DND-41 (cell line): Measurements from ENCODE around the gene ZMYM4.
A peak's percentile ranks its signal among the peaks of the same experiment; 100 is the strongest.

ENCODE experiments used
- ATAC-seq: fragments of 200-7000 bp; cut with Tn5 transposase; 3 replicates; pipeline ENCODE4 v1.9.1; 2021; ENCODE audit warnings: low read depth; ENCODE audit not compliant: insufficient read depth
- DNase-seq: peaks from one replicate; pipeline ENCODE4 v3.0.0-alpha.2; 2020
- H2AFZ ChIP-seq: 2 replicates; pipeline ENCODE4 v1.6.0; 2012; ENCODE audit warnings: low read depth, low read length
- H3K27ac ChIP-seq: 2 replicates; pipeline ENCODE4 v1.5.1; 2012; ENCODE audit warnings: low read length, inconsistent platforms
- H3K27me3 ChIP-seq: fragments of 200-600 bp; sonication (generic); 2 replicates; pipeline ENCODE4 v1.6.0; 2012; ENCODE audit warnings: low read length, mild to moderate bottlenecking, inconsistent platforms; ENCODE audit not compliant: insufficient read depth, poor library complexity
- H3K36me3 ChIP-seq: 2 replicates; pipeline ENCODE4 v1.5.1; 2012; ENCODE audit warnings: low read length, inconsistent platforms; ENCODE audit not compliant: insufficient read depth
- H3K4me1 ChIP-seq: 2 replicates; pipeline ENCODE4 v1.5.1; 2012; ENCODE audit warnings: mild to moderate bottlenecking, low read length; ENCODE audit not compliant: insufficient read depth
- H3K4me2 ChIP-seq: 2 replicates; pipeline ENCODE4 v1.6.0; 2012; ENCODE audit warnings: mild to moderate bottlenecking, moderate library complexity, low read length, inconsistent platforms; ENCODE audit not compliant: insufficient read depth
- H3K4me3 ChIP-seq, 2 experiments: fragments of 200-600 bp in 1 of 2; shearing (Covaris generic) in 1 of 2; 2 replicates each; pipeline ENCODE4 v1.5.1; 2012 to 2016; ENCODE audit warnings: inconsistent platforms in 2 of 2, low read length in 2 of 2, mild to moderate bottlenecking in 2 of 2, low read depth in 1 of 2, moderate library complexity in 1 of 2
- H3K79me2 ChIP-seq: 2 replicates; pipeline ENCODE4 v1.6.0; 2012; ENCODE audit warnings: low read length, inconsistent platforms; ENCODE audit not compliant: insufficient read depth
- H3K9ac ChIP-seq: 2 replicates; pipeline ENCODE4 v1.6.0; 2012; ENCODE audit warnings: low read depth, mild to moderate bottlenecking, inconsistent platforms, low read length, moderate library complexity
- H3K9me3 ChIP-seq: 2 replicates; pipeline ENCODE4 v1.5.1; 2012; ENCODE audit warnings: low read length, moderate library complexity, mild to moderate bottlenecking, inconsistent platforms; ENCODE audit not compliant: insufficient read depth, severe bottlenecking
- H4K20me1 ChIP-seq: 2 replicates; pipeline ENCODE4 v1.6.0; 2012; ENCODE audit warnings: low read length; ENCODE audit not compliant: insufficient read depth
- EZH2 ChIP-seq: IDR thresholded peaks from 3 replicates; pipeline ENCODE4 v1.6.1; 2012; ENCODE audit warnings: borderline replicate concordance, low read depth, mild to moderate bottlenecking, moderate library complexity, low read length, inconsistent platforms; ENCODE audit not compliant: severe bottlenecking
- TF ChIP-seq, protein P1 (sequence below): IDR thresholded peaks from 2 replicates; pipeline ENCODE4 v1.5.1; 2012; ENCODE audit warnings: borderline replicate concordance, low read length, moderate library complexity, mild to moderate bottlenecking; ENCODE audit not compliant: poor library complexity, severe bottlenecking; ENCODE audit errors: extremely low read depth

The ZMYM4 gene

DNA sequence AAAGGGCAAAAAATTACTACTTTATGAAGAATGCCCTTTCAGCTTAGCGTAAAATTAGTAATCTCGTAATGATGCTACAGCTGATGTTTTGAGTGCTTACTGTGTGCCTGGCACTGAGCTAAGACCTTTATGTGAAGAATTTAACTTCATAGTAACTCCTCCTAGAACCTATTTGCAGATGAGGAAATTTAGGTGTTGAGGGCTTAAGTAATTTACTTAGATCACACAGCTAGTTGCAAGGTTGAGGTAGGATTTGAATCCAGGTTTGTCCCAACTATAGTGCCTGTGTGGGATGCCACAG is 1.4 kb downstream of the ZMYM4 start:
- Histone ChIP-seq H3K27me3 (no peaks in the 10 kb centered on the region), H3K9ac (peak overlapping the region; percentile 94), H2AFZ (no peak overlapping the region), H3K4me2 (peak overlapping the region; percentile 99), H3K27ac (peak overlapping the region; percentile 79), H3K79me2 (peaks cover 69% of the 10 kb centered on the region), H3K4me3 (peak overlapping the region; percentile 82 to 93; a peak in 3 of 4 replicates), H4K20me1 (peaks cover 19% of the 10 kb centered on the region; the same call in 1 of the 2 replicates), H3K9me3 (no peaks in the 10 kb centered on the region), H3K4me1 (peaks cover 40% of the 10 kb centered on the region), H3K36me3 (peaks cover 6% of the 10 kb centered on the region)
- ATAC-seq (no peak), DNase-seq (no peak)
- TF ChIP-seq, protein P1, sequence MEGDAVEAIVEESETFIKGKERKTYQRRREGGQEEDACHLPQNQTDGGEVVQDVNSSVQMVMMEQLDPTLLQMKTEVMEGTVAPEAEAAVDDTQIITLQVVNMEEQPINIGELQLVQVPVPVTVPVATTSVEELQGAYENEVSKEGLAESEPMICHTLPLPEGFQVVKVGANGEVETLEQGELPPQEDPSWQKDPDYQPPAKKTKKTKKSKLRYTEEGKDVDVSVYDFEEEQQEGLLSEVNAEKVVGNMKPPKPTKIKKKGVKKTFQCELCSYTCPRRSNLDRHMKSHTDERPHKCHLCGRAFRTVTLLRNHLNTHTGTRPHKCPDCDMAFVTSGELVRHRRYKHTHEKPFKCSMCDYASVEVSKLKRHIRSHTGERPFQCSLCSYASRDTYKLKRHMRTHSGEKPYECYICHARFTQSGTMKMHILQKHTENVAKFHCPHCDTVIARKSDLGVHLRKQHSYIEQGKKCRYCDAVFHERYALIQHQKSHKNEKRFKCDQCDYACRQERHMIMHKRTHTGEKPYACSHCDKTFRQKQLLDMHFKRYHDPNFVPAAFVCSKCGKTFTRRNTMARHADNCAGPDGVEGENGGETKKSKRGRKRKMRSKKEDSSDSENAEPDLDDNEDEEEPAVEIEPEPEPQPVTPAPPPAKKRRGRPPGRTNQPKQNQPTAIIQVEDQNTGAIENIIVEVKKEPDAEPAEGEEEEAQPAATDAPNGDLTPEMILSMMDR = no peak
- TF ChIP-seq EZH2 = no peak

DNA sequence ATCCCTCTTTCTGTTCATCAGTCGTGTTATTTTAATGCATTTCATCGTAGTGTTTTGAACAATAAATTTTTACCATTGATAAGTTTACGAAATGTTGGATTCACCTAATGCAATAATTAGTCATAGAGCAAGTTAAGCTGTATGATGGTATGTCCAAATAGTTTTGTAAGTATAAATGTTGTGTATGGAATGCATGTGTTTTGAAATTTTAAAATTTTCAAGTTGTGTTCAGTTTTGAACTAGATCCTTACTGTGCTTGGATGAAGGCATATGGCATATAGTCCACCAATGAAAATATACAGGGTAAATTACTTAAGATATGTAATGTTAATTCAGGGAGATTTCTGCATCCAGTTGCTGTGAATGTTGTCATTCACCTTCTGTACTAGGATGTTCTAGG is 2.3 kb downstream of the ZMYM4 start:
- Histone ChIP-seq H4K20me1 (peaks cover 19% of the 10 kb centered on the region; the same call in 1 of the 2 replicates), H3K9ac (peak overlapping the region; percentile 94), H3K9me3 (no peaks in the 10 kb centered on the region), H3K27me3 (no peaks in the 10 kb centered on the region), H3K4me1 (peaks cover 40% of the 10 kb centered on the region), H3K36me3 (peaks cover 6% of the 10 kb centered on the region), H3K4me3 (peak overlapping the region in 1 of 2 experiments; percentile 82; a peak in 1 of 4 replicates), H3K27ac (no peak overlapping the region), H3K79me2 (peaks cover 78% of the 10 kb centered on the region), H2AFZ (no peak overlapping the region), H3K4me2 (peak overlapping the region; percentile 99; the same call in 1 of the 2 replicates)
- ATAC-seq = no peak
- no peak for DNase-seq
- TF ChIP-seq, protein P1 = no peak
- no peak for TF ChIP-seq EZH2

DNA sequence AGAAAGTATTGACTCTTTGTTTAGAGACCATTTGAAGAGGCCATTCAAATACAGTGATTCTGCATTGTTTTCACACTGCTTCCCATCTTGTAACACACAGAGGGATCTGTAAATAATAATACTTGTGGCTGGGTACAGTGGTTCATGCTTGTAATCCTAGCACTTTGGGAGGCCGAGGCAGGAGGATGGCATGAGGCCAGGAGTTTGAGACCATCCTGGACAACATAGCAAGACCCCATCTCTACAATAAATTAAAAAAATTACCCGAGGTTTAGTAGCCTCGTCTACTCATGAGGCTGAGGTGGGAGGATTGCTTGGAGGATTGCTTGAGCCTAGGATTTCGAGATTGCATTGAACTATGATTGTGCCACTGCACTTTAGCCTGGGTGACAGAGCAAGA is 5.7 kb downstream of the ZMYM4 start:
- Histone ChIP-seq H4K20me1 (peaks cover 20% of the 10 kb centered on the region; the same call in 1 of the 2 replicates), H2AFZ (no peak overlapping the region), H3K4me2 (no peak overlapping the region), H3K4me1 (peaks cover 28% of the 10 kb centered on the region), H3K27ac (no peak overlapping the region), H3K9ac (no peak overlapping the region), H3K36me3 (peaks cover 26% of the 10 kb centered on the region), H3K4me3 (no peak overlapping the region), H3K9me3 (no peaks in the 10 kb centered on the region), H3K27me3 (no peaks in the 10 kb centered on the region), H3K79me2 (peaks cover 98% of the 10 kb centered on the region)
- DNase-seq = no peak
- ATAC-seq = no peak
- no peak for TF ChIP-seq EZH2

DNA sequence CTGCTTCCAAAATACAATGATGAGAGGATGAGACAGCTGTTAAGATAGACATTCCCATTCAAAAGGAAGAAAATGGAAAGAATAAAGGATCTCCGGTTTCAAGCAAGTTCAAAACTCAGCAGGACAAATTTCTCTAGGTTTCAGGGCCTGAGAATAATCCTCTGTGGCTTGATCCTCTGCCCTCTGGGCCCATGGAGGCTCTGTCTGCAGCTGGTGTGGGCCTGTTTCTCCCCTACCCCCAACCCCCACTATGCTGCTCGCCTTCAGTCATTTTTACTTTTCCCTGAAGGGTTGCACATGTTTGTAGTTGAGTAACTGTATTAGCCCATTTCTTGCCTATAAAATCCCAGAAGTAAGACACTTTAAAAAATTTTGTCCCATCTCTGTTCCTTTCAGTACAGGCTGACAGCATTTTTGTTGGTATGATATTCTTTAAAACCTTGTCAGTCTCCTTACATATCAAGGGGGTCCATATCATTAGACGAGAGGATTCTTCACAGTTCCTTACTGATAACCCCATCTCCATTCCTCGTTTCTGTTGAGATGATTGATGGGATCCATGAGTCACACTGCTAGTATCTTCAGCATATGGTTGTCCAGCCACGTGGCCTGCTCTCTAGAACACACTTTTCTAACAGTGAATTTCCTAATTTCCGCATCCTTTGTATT is 10.5 kb downstream of the ZMYM4 start:
- Histone ChIP-seq H4K20me1 (peaks cover 5% of the 10 kb centered on the region; the same call in 1 of the 2 replicates), H2AFZ (no peak overlapping the region), H3K4me1 (no peaks in the 10 kb centered on the region), H3K79me2 (peaks cover 94% of the 10 kb centered on the region), H3K27me3 (no peaks in the 10 kb centered on the region), H3K36me3 (peaks cover 35% of the 10 kb centered on the region), H3K9me3 (no peaks in the 10 kb centered on the region), H3K9ac (no peak overlapping the region), H3K27ac (no peak overlapping the region), H3K4me3 (no peak overlapping the region), H3K4me2 (no peak overlapping the region)
- ATAC-seq (no peak), DNase-seq (no peak)
- TF ChIP-seq, protein P1 = no peak
- no peak for TF ChIP-seq EZH2
